ENCODE results near the gene KRT1.
"Not testable (repeated sequence)": the region's sequence is repeated elsewhere in the genome, so short reads cannot be mapped to it uniquely, and the experiment has no call there.

Gene KRT1

DNA sequence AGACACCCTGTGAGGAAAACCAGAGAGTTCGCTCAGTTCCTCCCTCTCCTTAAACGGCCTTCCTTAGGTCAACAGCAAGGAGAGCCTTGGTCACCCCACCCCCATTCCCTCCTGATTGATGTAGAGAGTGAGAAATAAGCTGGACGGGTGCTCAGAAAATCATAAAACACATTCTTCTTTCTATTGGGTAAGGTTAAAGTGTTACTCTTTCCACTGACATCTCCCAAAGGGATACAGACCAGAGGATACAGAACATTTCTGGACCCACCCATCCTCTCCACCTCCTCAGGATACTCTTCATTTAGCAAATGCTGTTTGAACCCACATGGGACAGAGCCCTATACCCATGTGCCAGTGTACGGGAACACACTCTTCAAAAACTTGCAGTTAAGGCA lies 34.7 kb upstream of the KRT1 start:
- CTCF ChIA-PET: no interaction called here
- TF ChIP-seq BHLHE40 (IDR thresholded peaks at IDR 0.05; ENCODE audit: borderline replicate concordance) (no peak), SP1 (IDR thresholded peaks at IDR 0.05) (no peak), HDGF (IDR thresholded peaks at IDR 0.05; ENCODE audit: borderline replicate concordance) (no peak), ZNF384 (IDR thresholded peaks at IDR 0.05) (no peak)
- no peak for DNase-seq (ENCODE audit: extremely low spot score)
- POLR2A ChIA-PET: no interaction called here

DNA sequence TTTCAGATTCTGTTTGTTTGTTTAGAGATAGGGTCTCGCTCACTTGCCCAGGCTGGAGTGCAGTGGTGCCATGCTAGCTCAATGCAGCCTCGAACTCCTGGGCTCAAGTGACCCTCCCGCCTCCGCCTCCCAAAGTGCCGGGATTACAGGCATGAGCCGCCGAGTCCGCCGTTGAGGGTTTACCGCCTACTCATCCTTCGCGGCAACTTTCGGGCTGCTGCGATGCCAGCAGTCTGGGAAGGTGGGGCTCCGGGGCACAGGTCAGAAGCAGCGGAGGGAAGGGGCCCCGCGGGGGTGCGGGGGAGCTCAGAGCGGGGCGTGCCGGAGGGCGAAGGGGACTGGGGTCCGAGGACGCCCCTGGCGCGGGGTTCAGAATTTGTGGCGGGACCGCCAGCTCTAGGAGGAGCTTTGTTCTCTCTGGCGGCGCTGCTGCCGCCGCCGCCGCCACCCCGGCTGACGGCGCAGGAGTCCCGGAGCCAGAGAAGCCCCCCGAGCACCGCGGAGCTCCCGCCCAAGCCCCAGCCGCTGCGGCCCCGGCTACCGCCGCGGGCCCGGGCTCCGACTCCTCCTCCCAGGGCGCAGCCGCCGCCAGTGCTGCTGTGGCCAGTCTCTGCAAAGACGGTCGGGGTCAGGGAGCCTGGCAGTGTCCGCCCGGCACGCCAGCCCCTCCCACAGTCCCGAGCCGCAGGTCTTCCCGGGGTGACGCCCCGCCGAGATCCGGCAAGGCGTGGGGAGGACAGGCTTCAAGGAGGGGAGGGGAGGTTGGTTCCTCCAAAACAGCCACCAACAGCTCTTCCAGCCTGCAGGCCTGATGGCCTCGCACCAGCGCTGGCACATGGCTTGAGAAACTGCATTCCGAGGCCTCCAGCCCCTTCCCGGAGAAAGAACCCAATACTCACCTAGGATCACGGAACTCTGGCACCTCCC lies 34.0 kb upstream of the KRT1 start:
- ChIA-PET CTCF (interaction anchor here (0.5 kb wide), 1 partner anchor 495 kb away, joined by 3 read pairs; no protein-coding TSS in a partner anchor), POLR2A (no interaction called here)
- no peak for DNase-seq (ENCODE audit: extremely low spot score)
- TF ChIP-seq L3MBTL2 (conservative IDR thresholded peaks at IDR 0.05) (no peak), HDGF (IDR thresholded peaks at IDR 0.05; ENCODE audit: borderline replicate concordance) (no peak), ZNF384 (IDR thresholded peaks at IDR 0.05) (no peak), FOXK2 (IDR thresholded peaks at IDR 0.05) (no peak), FOXM1 (IDR thresholded peaks at IDR 0.05; ENCODE audit: borderline replicate concordance) (no peak), CTBP1 (IDR thresholded peaks at IDR 0.05; ENCODE audit: borderline replicate concordance) (no peak), LEF1 (IDR thresholded peaks at IDR 0.05; ENCODE audit: borderline replicate concordance) (no peak), FOXA1 (IDR thresholded peaks at IDR 0.05) (no peak), BHLHE40 (IDR thresholded peaks at IDR 0.05; ENCODE audit: borderline replicate concordance) (no peak), ARNT (IDR thresholded peaks at IDR 0.05) (no peak), SP1 (IDR thresholded peaks at IDR 0.05) (no peak), SUZ12 (IDR thresholded peaks at IDR 0.05) (no peak), NFRKB (IDR thresholded peaks at IDR 0.05) (no peak)
- TF ChIP-seq, protein P1, sequence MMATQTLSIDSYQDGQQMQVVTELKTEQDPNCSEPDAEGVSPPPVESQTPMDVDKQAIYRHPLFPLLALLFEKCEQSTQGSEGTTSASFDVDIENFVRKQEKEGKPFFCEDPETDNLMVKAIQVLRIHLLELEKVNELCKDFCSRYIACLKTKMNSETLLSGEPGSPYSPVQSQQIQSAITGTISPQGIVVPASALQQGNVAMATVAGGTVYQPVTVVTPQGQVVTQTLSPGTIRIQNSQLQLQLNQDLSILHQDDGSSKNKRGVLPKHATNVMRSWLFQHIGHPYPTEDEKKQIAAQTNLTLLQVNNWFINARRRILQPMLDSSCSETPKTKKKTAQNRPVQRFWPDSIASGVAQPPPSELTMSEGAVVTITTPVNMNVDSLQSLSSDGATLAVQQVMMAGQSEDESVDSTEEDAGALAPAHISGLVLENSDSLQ (IDR thresholded peaks at IDR 0.05): no peak

DNA sequence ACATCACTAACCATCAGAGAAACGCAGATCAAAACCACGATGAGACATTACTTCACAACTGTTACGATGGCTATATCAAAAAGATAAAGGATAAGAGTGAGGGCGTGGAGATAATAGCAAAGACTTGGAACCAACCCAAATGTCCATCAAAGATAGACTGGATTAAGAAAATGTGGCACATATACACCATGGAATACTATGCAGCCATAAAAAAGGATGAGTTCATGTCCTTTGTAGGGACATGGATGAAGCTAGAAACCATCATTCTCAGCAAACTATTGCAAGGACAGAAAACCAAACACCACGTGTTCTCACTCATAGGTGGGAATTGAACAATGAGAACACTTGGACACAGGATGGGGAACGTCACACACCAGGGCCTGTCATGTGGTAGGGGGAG lies 31.9 kb upstream of the KRT1 start:
- CTCF ChIA-PET; POLR2A ChIA-PET; DNase-seq (ENCODE audit: extremely low spot score): not testable (repeated sequence)

DNA sequence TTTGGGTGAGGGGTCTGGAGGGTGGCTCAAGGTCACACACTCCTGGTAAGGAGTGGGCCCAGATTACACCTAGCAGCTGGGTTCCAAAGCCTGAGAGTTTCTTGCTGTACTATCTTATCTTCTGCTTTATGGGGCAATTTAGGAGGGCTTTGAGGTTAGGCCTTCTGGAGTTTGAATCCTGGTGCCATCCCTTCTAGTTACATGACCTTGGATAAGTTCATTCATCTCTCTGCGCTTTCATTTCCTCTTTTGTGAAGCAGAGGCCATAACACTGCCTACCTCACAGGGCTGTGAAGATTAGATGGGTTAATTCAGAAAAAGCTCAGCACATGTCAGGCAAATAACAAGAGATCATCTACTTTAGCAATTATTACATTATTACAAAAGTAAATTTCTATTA lies 30.5 kb upstream of the KRT1 start:
- CTCF ChIA-PET: no interaction called here
- no peak for DNase-seq (ENCODE audit: extremely low spot score)
- POLR2A ChIA-PET: no interaction called here
- TF ChIP-seq FOXK2 (IDR thresholded peaks at IDR 0.05) (no peak), SP1 (IDR thresholded peaks at IDR 0.05) (no peak), BHLHE40 (IDR thresholded peaks at IDR 0.05; ENCODE audit: borderline replicate concordance) (no peak), FOXM1 (IDR thresholded peaks at IDR 0.05; ENCODE audit: borderline replicate concordance) (no peak), LEF1 (IDR thresholded peaks at IDR 0.05; ENCODE audit: borderline replicate concordance) (no peak), L3MBTL2 (conservative IDR thresholded peaks at IDR 0.05) (no peak), NFRKB (IDR thresholded peaks at IDR 0.05) (no peak), SUZ12 (IDR thresholded peaks at IDR 0.05) (no peak)
- TF ChIP-seq, protein P1 (IDR thresholded peaks at IDR 0.05): no peak

DNA sequence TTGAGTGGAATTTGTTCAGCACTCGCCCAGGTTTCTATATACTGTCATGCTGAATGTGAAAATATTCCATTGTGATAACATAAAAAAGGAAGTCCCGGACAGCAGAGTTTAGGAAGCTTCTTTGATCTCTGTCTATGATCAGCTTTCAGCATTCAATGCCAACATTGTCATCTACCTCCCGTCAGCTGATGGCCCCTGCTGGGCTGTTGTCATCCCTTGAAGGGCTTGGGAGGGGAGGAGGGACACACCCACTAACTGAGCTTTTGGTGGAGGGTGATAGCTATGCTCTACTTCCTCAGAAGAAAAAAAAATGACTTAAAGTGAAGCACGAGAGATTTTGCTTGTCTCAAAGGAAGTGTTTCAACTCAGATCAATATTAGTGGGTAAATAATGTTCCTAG lies 27.8 kb upstream of the KRT1 start:
- CTCF ChIA-PET: no interaction called here
- POLR2A ChIA-PET: no interaction called here
- no peak for DNase-seq (ENCODE audit: extremely low spot score)
- no peak for TF ChIP-seq LEF1 (IDR thresholded peaks at IDR 0.05; ENCODE audit: borderline replicate concordance)
- no peak for TF ChIP-seq ZNF384 (IDR thresholded peaks at IDR 0.05)
- TF ChIP-seq L3MBTL2 (conservative IDR thresholded peaks at IDR 0.05): no peak
- no peak for TF ChIP-seq SUZ12 (IDR thresholded peaks at IDR 0.05)
- TF ChIP-seq TARDBP (IDR thresholded peaks at IDR 0.05): no peak

DNA sequence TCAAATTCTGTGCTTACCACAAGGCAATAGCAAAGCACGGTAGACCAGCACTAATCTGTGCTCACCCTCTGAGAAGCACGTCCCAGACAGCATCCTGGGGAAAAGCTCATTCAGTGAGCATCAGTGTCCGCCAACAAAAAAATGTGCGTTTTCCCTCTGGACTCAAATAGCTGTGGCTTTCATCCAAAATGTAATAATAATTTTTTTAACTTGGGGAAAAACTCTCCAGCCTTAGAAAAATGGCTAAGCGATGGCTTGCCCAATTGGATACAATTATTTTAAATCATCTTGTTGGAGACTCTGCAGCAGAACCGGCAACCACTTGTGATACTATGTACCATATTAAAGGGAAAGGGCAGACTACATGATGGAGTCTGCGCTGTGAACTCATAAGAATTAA lies 24.3 kb upstream of the KRT1 start:
- CTCF ChIA-PET: no interaction called here
- DNase-seq (ENCODE audit: extremely low spot score): no peak
- no peak for TF ChIP-seq SUZ12 (IDR thresholded peaks at IDR 0.05)
- TF ChIP-seq BHLHE40 (IDR thresholded peaks at IDR 0.05; ENCODE audit: borderline replicate concordance): no peak
- TF ChIP-seq TARDBP (IDR thresholded peaks at IDR 0.05): no peak
- no peak for TF ChIP-seq FOXK2 (IDR thresholded peaks at IDR 0.05)
- TF ChIP-seq ARNT (IDR thresholded peaks at IDR 0.05): no peak
- TF ChIP-seq, protein P1 (IDR thresholded peaks at IDR 0.05): no peak
- TF ChIP-seq L3MBTL2 (conservative IDR thresholded peaks at IDR 0.05): no peak
- TF ChIP-seq ELF4 (IDR thresholded peaks at IDR 0.05): no peak
- no peak for TF ChIP-seq SP1 (IDR thresholded peaks at IDR 0.05)
- TF ChIP-seq CTBP1 (IDR thresholded peaks at IDR 0.05; ENCODE audit: borderline replicate concordance): no peak
- no peak for TF ChIP-seq LEF1 (IDR thresholded peaks at IDR 0.05; ENCODE audit: borderline replicate concordance)
- no peak for TF ChIP-seq NFRKB (IDR thresholded peaks at IDR 0.05)
- TF ChIP-seq HDGF (IDR thresholded peaks at IDR 0.05; ENCODE audit: borderline replicate concordance): no peak
- TF ChIP-seq FOXM1 (IDR thresholded peaks at IDR 0.05; ENCODE audit: borderline replicate concordance): no peak
- no peak for TF ChIP-seq FOXA1 (IDR thresholded peaks at IDR 0.05)
- TF ChIP-seq ZNF384 (IDR thresholded peaks at IDR 0.05): no peak
- POLR2A ChIA-PET: no interaction called here

DNA sequence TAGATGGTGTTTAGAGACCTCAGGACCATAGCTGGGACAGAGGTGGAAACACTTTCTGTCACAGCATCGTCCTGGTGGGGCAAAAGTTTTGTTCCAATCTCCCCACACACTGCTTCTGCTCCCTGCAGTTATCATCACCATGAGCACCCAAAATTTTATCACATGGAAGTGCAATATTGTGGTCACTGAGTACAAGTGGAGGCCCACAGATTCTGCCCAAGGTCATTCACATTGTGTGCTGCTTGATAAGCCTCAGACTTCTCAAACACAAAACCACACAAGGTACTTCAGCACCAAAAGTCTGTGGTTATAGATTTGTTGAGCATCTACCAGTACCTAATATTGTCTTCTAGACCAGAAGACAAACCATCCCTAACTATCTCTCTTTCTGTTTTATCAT lies 23.7 kb upstream of the KRT1 start:
- ChIA-PET CTCF (no interaction called here), POLR2A (no interaction called here)
- TF ChIP-seq ELF4 (IDR thresholded peaks at IDR 0.05) (no peak), ARNT (IDR thresholded peaks at IDR 0.05) (no peak), HDGF (IDR thresholded peaks at IDR 0.05; ENCODE audit: borderline replicate concordance) (no peak), ZNF384 (IDR thresholded peaks at IDR 0.05) (no peak), NFRKB (IDR thresholded peaks at IDR 0.05) (no peak), BHLHE40 (IDR thresholded peaks at IDR 0.05; ENCODE audit: borderline replicate concordance) (no peak), FOXM1 (IDR thresholded peaks at IDR 0.05; ENCODE audit: borderline replicate concordance) (no peak), LEF1 (IDR thresholded peaks at IDR 0.05; ENCODE audit: borderline replicate concordance) (no peak), TARDBP (IDR thresholded peaks at IDR 0.05) (no peak), FOXA1 (IDR thresholded peaks at IDR 0.05) (no peak), CTBP1 (IDR thresholded peaks at IDR 0.05; ENCODE audit: borderline replicate concordance) (no peak), SUZ12 (IDR thresholded peaks at IDR 0.05) (no peak), SP1 (IDR thresholded peaks at IDR 0.05) (no peak), L3MBTL2 (conservative IDR thresholded peaks at IDR 0.05) (no peak), FOXK2 (IDR thresholded peaks at IDR 0.05) (no peak)
- TF ChIP-seq, protein P1 (IDR thresholded peaks at IDR 0.05): no peak
- no peak for DNase-seq (ENCODE audit: extremely low spot score)
